Endothelial cell (in vitro differentiated cells): ENCODE results near the gene LRRC2. TPM values are rescaled to one million over a fixed set of nuclear protein-coding genes. Genes with fewer than 3 reads are reported as not detected.

ENCODE experiments used
- DNase-seq: peaks from one replicate; pipeline ENCODE4 v3.0.0; 2021; ENCODE audit warnings: low spot score
- H3K27ac Mint-ChIP-seq: one replicate; pipeline ENCODE4 v1.8.0; 2021; ENCODE audit warnings: mixed read lengths, inconsistent platforms; ENCODE audit not compliant: unreplicated experiment
- H3K27me3 Mint-ChIP-seq: one replicate; pipeline ENCODE4 v1.8.0; 2021; ENCODE audit warnings: mild to moderate bottlenecking, moderate library complexity, mixed read lengths, inconsistent platforms; ENCODE audit not compliant: unreplicated experiment
- H3K36me3 Mint-ChIP-seq: one replicate; pipeline ENCODE4 v1.8.0; 2021; ENCODE audit warnings: mild to moderate bottlenecking, low read depth, mixed read lengths, inconsistent platforms; ENCODE audit not compliant: unreplicated experiment
- H3K4me1 Mint-ChIP-seq: one replicate; pipeline ENCODE4 v1.8.0; 2021; ENCODE audit warnings: mild to moderate bottlenecking, mixed read lengths, inconsistent platforms; ENCODE audit not compliant: unreplicated experiment
- H3K4me3 Mint-ChIP-seq: one replicate; pipeline ENCODE4 v1.8.0; 2021; ENCODE audit warnings: mild to moderate bottlenecking, mixed read lengths, inconsistent platforms; ENCODE audit not compliant: unreplicated experiment
- H3K9me3 Mint-ChIP-seq: one replicate; pipeline ENCODE4 v1.8.0; 2021; ENCODE audit warnings: mixed read lengths, inconsistent platforms; ENCODE audit not compliant: unreplicated experiment
- CTCF ChIP-seq: fragments of 200-600 bp; sonication (generic); IDR thresholded peaks from one replicate; pipeline ENCODE4 v1.5.0; 2021; ENCODE audit warnings: antibody characterized with exemption; ENCODE audit not compliant: unreplicated experiment
- long read RNA-seq: library from polyadenylated mRNA; unstranded; transcript quantifications from one replicate; pipeline ENCODE4 v2.0.0, GENCODE V29; 2020; ENCODE audit not compliant: unreplicated experiment
- total RNA-seq: library from RNA; stranded (reverse); fragmentation: NEBNext Ultra II Directional; extraction: Animal tissue kit (Norgen Biotek cat#: 25700); gene quantifications from one replicate; pipeline ENCODE4 v1.2.1, GENCODE V29; 2021; ENCODE audit not compliant: unreplicated experiment

LRRC2 gene, protein sequence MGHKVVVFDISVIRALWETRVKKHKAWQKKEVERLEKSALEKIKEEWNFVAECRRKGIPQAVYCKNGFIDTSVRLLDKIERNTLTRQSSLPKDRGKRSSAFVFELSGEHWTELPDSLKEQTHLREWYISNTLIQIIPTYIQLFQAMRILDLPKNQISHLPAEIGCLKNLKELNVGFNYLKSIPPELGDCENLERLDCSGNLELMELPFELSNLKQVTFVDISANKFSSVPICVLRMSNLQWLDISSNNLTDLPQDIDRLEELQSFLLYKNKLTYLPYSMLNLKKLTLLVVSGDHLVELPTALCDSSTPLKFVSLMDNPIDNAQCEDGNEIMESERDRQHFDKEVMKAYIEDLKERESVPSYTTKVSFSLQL
- 0.23 TPM for total RNA-seq
- long read RNA-seq, result 0 reads

GRCh38 chr3:46566040-46566641 is at the start of gene LRRC2:
TSS of gene LRRC2 (minus strand) at chr3:46566302. CDS start at chr3:46551591, 14,711 bp downstream.
- H3K9me3 Mint-ChIP-seq, result no peaks in the 10 kb centered on the region
- TF ChIP-seq CTCF, result no peak
- peaks cover 2% of the 10 kb centered on the region for H3K27me3 Mint-ChIP-seq
- peak; percentile 31 for DNase-seq
- peaks cover 8% of the 10 kb centered on the region for H3K4me1 Mint-ChIP-seq
- H3K36me3 Mint-ChIP-seq, result no peaks in the 10 kb centered on the region
- peak within 1 kb of the TSS; percentile 44 for H3K27ac Mint-ChIP-seq
- peak within 1 kb of the TSS; percentile 90 for H3K4me3 Mint-ChIP-seq

DNA sequence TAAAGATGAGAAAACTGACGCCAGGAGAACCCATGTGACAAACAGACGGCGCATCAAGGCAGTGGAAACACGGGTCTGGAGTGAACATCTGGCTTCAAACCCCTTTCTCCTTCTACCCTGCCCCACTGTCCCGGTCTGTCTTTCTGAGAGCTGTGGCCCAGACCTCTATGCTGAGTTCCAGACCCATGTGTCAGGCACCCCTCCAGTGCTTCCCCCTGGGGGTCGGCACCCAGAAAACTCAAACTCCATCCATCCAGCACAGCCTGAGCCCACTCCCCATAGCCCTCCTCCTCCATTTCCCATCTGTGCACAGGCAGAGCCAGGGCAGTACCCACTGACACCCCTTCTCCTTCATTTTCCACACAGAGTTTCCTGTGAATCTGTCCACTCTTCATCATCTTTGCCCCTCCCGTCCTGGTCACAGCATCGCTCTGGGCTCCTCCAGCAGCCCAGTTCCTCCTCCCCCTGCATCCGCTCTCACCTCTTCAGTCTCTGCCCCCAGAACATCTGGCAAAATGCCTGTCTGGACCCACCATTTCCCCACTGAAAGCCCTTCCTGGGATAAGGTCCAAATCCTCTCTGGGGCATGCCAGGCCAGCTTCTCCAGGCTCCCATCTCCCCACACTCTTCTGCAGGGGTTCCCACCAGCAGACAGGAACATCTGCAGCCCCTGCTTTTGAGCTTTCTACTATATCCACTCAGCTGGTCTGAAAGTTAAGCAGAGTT is 49.1 kb upstream of the LRRC2 start:
- no peak for DNase-seq
- H3K4me1 Mint-ChIP-seq, result peaks cover 5% of the 10 kb centered on the region
- peaks cover 1% of the 10 kb centered on the region for H3K27me3 Mint-ChIP-seq
- no peak for TF ChIP-seq CTCF
- no peak overlapping the region for H3K27ac Mint-ChIP-seq
- no peaks in the 10 kb centered on the region for H3K36me3 Mint-ChIP-seq
- H3K4me3 Mint-ChIP-seq, result no peak overlapping the region
- no peaks in the 10 kb centered on the region for H3K9me3 Mint-ChIP-seq

GRCh38 chr3:46614431-46614830 is 48.3 kb upstream of the LRRC2 start:
- TF ChIP-seq CTCF, result no peak
- Mint-ChIP-seq H3K27ac (no peak overlapping the region), H3K36me3 (no peaks in the 10 kb centered on the region)

DNA sequence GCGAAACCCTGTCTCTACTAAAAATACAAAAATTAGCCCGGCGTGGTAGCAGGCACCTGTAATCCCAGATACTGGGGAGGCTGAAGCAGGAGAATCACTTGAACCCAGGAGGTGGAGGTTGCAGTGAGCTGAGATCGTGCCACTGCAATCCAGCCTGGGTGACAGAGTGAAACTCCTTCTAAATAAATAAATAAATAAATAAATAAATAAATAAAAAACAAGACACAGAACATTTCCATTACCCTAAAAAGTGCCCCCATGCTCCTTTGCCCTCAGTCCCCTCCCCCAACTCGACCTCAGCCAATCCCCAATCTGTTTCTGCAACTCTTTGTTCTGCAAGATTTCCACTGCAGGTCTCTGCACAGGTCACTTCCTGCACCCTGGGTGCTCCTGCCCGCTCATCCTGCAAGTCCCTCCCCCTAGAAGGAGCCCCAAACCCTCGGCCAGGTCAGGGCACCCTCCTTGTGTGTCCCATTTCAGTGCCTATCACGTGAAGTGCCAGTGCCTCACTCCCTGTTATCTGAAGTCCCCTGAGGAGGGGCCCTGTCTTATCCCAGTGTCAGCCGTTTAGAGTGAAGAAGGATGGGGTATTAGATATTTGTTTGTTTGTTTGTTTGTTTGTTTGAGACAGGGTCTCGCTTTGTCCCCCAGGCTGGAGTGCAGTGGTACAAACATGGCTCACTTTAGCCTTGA is 47.4 kb upstream of the LRRC2 start:
- H3K4me1 Mint-ChIP-seq, result no peaks in the 10 kb centered on the region
- H3K27ac Mint-ChIP-seq, result no peak overlapping the region
- TF ChIP-seq CTCF, result no peak
- H3K36me3 Mint-ChIP-seq, result no peaks in the 10 kb centered on the region
- no peak for DNase-seq
- H3K4me3 Mint-ChIP-seq, result no peak overlapping the region
- H3K27me3 Mint-ChIP-seq, result peaks cover 1% of the 10 kb centered on the region
- H3K9me3 Mint-ChIP-seq, result no peaks in the 10 kb centered on the region

More at GRCh38 chr3:46614431-46614830, 48.3 kb upstream of the LRRC2 start:
- H3K4me3 Mint-ChIP-seq, result no peak overlapping the region
- DNase-seq, result no peak
- no peaks in the 10 kb centered on the region for H3K9me3 Mint-ChIP-seq
- peaks cover 1% of the 10 kb centered on the region for H3K27me3 Mint-ChIP-seq
- no peaks in the 10 kb centered on the region for H3K4me1 Mint-ChIP-seq
